GM23338 (cell line): ENCODE data around the gene IGF2BP1. TPM values are rescaled to one million over a fixed set of nuclear protein-coding genes. Genes with fewer than 3 reads are reported as not detected.
A peak's percentile ranks its signal among the peaks of the same experiment; 100 is the strongest.

ENCODE experiments used
- ATAC-seq: fragments of 200-7000 bp; cut with Tn5 transposase; 3 replicates; pipeline ENCODE4 v1.9.1; 2020
- DNase-seq: peaks from one replicate; pipeline ENCODE4 v3.0.0-alpha.2; 2015; ENCODE audit warnings: low spot score
- H2AFZ ChIP-seq: fragments of 200-600 bp; sonication (generic); 2 replicates; pipeline ENCODE4 v1.8.0; 2016; ENCODE audit warnings: antibody characterized with exemption, mild to moderate bottlenecking, moderate library complexity
- H3F3A ChIP-seq: fragments of 200-600 bp; sonication (generic); replicated peaks from 2 replicates; pipeline ENCODE4 v1.8.0; 2017; ENCODE audit warnings: antibody characterized with exemption, mixed run types, low read depth
- H3K27ac ChIP-seq: fragments of 200-600 bp; sonication (generic); 2 replicates; pipeline ENCODE4 v1.6.1; 2016; ENCODE audit warnings: low read depth
- H3K27me3 ChIP-seq: fragments of 200-600 bp; sonication (generic); 2 replicates; pipeline ENCODE4 v1.8.0; 2016; ENCODE audit warnings: mild to moderate bottlenecking, mixed run types, moderate library complexity; ENCODE audit not compliant: insufficient read depth
- H3K36me3 ChIP-seq: fragments of 200-600 bp; sonication (generic); 2 replicates; pipeline ENCODE4 v1.8.0; 2016; ENCODE audit warnings: mild to moderate bottlenecking; ENCODE audit not compliant: insufficient read depth
- H3K4me1 ChIP-seq: fragments of 200-600 bp; sonication (generic); 2 replicates; pipeline ENCODE4 v1.8.0; 2016; ENCODE audit warnings: mild to moderate bottlenecking, moderate library complexity; ENCODE audit not compliant: insufficient read depth
- H3K4me2 ChIP-seq: fragments of 200-600 bp; sonication (generic); 2 replicates; pipeline ENCODE4 v1.7.1; 2017; ENCODE audit warnings: mixed run types
- H3K4me3 ChIP-seq: fragments of 200-600 bp; sonication (generic); 2 replicates; pipeline ENCODE4 v1.6.1; 2016; ENCODE audit warnings: mixed run types
- H3K79me2 ChIP-seq: fragments of 200-600 bp; sonication (generic); replicated peaks from 2 replicates; pipeline ENCODE4 v1.8.0; 2017; ENCODE audit warnings: mild to moderate bottlenecking; ENCODE audit not compliant: insufficient read depth
- H3K9me2 ChIP-seq: fragments of 200-600 bp; sonication (generic); 2 replicates; pipeline ENCODE4 v1.8.0; 2017; ENCODE audit not compliant: insufficient read depth
- H4K20me1 ChIP-seq: fragments of 200-600 bp; sonication (generic); replicated peaks from 2 replicates; pipeline ENCODE4 v1.8.0; 2017; ENCODE audit warnings: mild to moderate bottlenecking; ENCODE audit not compliant: insufficient read depth
- H3K27ac Mint-ChIP-seq: 2 replicates; pipeline ENCODE4 v1.8.0; 2020; ENCODE audit warnings: inconsistent platforms, mild to moderate bottlenecking, moderate library complexity, mixed read lengths
- H3K27me3 Mint-ChIP-seq: 3 replicates; pipeline ENCODE4 v1.8.0; 2022; ENCODE audit warnings: low read depth, mild to moderate bottlenecking, moderate library complexity, mixed read lengths, inconsistent platforms; ENCODE audit not compliant: insufficient read depth, poor library complexity
- H3K36me3 Mint-ChIP-seq: 3 replicates; pipeline ENCODE4 v1.8.0; 2021; ENCODE audit warnings: low read depth, mild to moderate bottlenecking, inconsistent platforms, moderate library complexity, mixed read lengths
- H3K4me1 Mint-ChIP-seq: 3 replicates; pipeline ENCODE4 v1.8.0; 2020; ENCODE audit warnings: mild to moderate bottlenecking, inconsistent platforms, mixed read lengths
- H3K4me3 Mint-ChIP-seq: 3 replicates; pipeline ENCODE4 v1.8.0; 2021; ENCODE audit warnings: moderate library complexity, mild to moderate bottlenecking, inconsistent platforms, mixed read lengths
- H3K9me3 Mint-ChIP-seq: 3 replicates; pipeline ENCODE4 v1.8.0; 2020; ENCODE audit warnings: moderate library complexity, mild to moderate bottlenecking, inconsistent platforms, mixed read lengths
- CREB1 ChIP-seq: fragments of 250-450 bp; sonication (Bioruptor Pico); IDR thresholded peaks from 2 replicates; pipeline ENCODE4 v1.5.0; 2020; ENCODE audit warnings: low read depth, mild to moderate bottlenecking, moderate library complexity
- CTCF ChIP-seq, 2 experiments: fragments of 200-600 bp in 1 of 2; sonication (generic) in 1 of 2; conservative IDR thresholded peaks; 2 replicates each; pipeline versions ENCODE4 v1.5.1 to v1.6.1; 2016 to 2017; ENCODE audit warnings: antibody characterized with exemption in 2 of 2, low read depth in 2 of 2, mild to moderate bottlenecking in 2 of 2, moderate library complexity in 1 of 2
- ETS1 ChIP-seq: IDR thresholded peaks from 2 replicates; pipeline ENCODE4 v1.6.1; 2016; ENCODE audit warnings: antibody characterized with exemption
- EZH2phosphoT487 ChIP-seq: fragments of 200-600 bp; sonication (generic); IDR thresholded peaks from one replicate; pipeline ENCODE4 v1.8.1; 2018; ENCODE audit warnings: antibody characterized with exemption; ENCODE audit not compliant: unreplicated experiment
- NANOG ChIP-seq: IDR thresholded peaks from 2 replicates; pipeline ENCODE4 v1.6.1; 2016; ENCODE audit warnings: antibody characterized with exemption, borderline replicate concordance
- POLR2AphosphoS5 ChIP-seq: IDR thresholded peaks from 2 replicates; pipeline ENCODE4 v1.6.1; 2016; ENCODE audit warnings: antibody characterized with exemption, low read depth
- STAT1 ChIP-seq: IDR thresholded peaks from one replicate; pipeline ENCODE4 v1.6.1; 2016; ENCODE audit warnings: antibody characterized with exemption; ENCODE audit not compliant: unreplicated experiment
- ZNF114 ChIP-seq: fragments of 250-450 bp; sonication (Bioruptor Pico); IDR thresholded peaks from 2 replicates; pipeline ENCODE4 v1.5.0; 2020; ENCODE audit warnings: mild to moderate bottlenecking, moderate library complexity
- ZNF331 ChIP-seq: fragments of 250-450 bp; sonication (Bioruptor Pico); IDR thresholded peaks from 2 replicates; pipeline ENCODE4 v1.5.0; 2020; ENCODE audit warnings: low read depth, mild to moderate bottlenecking, moderate library complexity
- polyA plus RNA-seq: library from polyadenylated mRNA; unstranded; fragments of >200 nt; fragmentation: Nextera tagmentation; extraction: Ambion mirVana; gene quantifications from 2 replicates; pipeline ENCODE4 v1.2.1, GENCODE V29; 2016
- total RNA-seq: library from RNA; depleted of rRNA; stranded (reverse); fragments of >200 nt; shearing (Covaris generic); gene quantifications from 2 replicates; pipeline ENCODE4 v1.2.3, GENCODE V29; 2014
- TF ChIP-seq, protein P1 (sequence below): IDR thresholded peaks from one replicate; pipeline ENCODE4 v1.6.1; 2018; ENCODE audit warnings: antibody characterized with exemption; ENCODE audit not compliant: unreplicated experiment

Gene IGF2BP1
- total and polyA plus RNA-seq, 2 experiments from 2014 or later, result 68.6 to 249 TPM

- TF ChIP-seq STAT1 (no peak), ZNF331 (no peak), CREB1 (peak; percentile 4; the same call in 1 of the 2 replicates), NANOG (no peak), CTCF (conservative IDR thresholded peaks at IDR 0.05; ENCODE audit: low read depth in 2 of 2) (no peak), ZNF114 (CRISPR knock-in tag) (no peak), EZH2phosphoT487 (no peak), POLR2AphosphoS5 (peak; percentile 31), ETS1 (no peak)
- TF ChIP-seq, protein P1, sequence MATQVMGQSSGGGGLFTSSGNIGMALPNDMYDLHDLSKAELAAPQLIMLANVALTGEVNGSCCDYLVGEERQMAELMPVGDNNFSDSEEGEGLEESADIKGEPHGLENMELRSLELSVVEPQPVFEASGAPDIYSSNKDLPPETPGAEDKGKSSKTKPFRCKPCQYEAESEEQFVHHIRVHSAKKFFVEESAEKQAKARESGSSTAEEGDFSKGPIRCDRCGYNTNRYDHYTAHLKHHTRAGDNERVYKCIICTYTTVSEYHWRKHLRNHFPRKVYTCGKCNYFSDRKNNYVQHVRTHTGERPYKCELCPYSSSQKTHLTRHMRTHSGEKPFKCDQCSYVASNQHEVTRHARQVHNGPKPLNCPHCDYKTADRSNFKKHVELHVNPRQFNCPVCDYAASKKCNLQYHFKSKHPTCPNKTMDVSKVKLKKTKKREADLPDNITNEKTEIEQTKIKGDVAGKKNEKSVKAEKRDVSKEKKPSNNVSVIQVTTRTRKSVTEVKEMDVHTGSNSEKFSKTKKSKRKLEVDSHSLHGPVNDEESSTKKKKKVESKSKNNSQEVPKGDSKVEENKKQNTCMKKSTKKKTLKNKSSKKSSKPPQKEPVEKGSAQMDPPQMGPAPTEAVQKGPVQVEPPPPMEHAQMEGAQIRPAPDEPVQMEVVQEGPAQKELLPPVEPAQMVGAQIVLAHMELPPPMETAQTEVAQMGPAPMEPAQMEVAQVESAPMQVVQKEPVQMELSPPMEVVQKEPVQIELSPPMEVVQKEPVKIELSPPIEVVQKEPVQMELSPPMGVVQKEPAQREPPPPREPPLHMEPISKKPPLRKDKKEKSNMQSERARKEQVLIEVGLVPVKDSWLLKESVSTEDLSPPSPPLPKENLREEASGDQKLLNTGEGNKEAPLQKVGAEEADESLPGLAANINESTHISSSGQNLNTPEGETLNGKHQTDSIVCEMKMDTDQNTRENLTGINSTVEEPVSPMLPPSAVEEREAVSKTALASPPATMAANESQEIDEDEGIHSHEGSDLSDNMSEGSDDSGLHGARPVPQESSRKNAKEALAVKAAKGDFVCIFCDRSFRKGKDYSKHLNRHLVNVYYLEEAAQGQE, result no peak
- Histone ChIP-seq H3F3A (peaks cover 11% of the 10 kb centered on the region), H3K36me3 (no peaks in the 10 kb centered on the region), H3K27ac (peak overlapping the region; percentile 99), H2AFZ (no peak overlapping the region), H4K20me1 (0 out of 2 replicates have a peak, but pooled peaks cover 5% of the 10 kb centered on the region), H3K4me1 (peaks cover 40% of the 10 kb centered on the region), H3K4me2 (peak overlapping the region; percentile 83), H3K9me2 (no peaks in the 10 kb centered on the region), H3K79me2 (peaks cover 33% of the 10 kb centered on the region), H3K4me3 (peak overlapping the region; percentile 78), H3K27me3 (no peaks in the 10 kb centered on the region)
- peak overlapping the region; percentile 100 for H3K27ac Mint-ChIP-seq
- peak; percentile 30 for ATAC-seq
- H3K36me3 Mint-ChIP-seq, result peaks cover 36% of the 10 kb centered on the region
- H3K9me3 Mint-ChIP-seq, result peaks cover 3% of the 10 kb centered on the region; the same call in 2 of the 3 replicates
- H3K4me1 Mint-ChIP-seq, result peaks cover 39% of the 10 kb centered on the region
- peak overlapping the region; percentile 90 for H3K4me3 Mint-ChIP-seq
- H3K27me3 Mint-ChIP-seq, result peaks cover 31% of the 10 kb centered on the region
- DNase-seq, result peak; percentile 90
These were observed 1.7 kb upstream of the IGF2BP1 start for GRCh38 chr17:48995304-48995973.
